Neuronal stem cell (in vitro differentiated cells): ENCODE data around the gene TEX48.

ENCODE experiments used
- DNase-seq: peaks from one replicate; pipeline ENCODE4 v3.0.0-alpha.2; 2013; ENCODE audit warnings: low spot score
- H2AFZ ChIP-seq: one replicate; pipeline ENCODE4 v1.6.1; 2013; ENCODE audit warnings: mild to moderate bottlenecking, low read length, inconsistent platforms
- H2AK5ac ChIP-seq: 2 replicates; pipeline ENCODE4 v1.6.1; 2013; ENCODE audit warnings: low read depth, mild to moderate bottlenecking, inconsistent platforms, low read length, moderate library complexity, mixed read lengths
- H2BK120ac ChIP-seq: 2 replicates; pipeline ENCODE4 v1.6.1; 2013; ENCODE audit warnings: low read depth, mild to moderate bottlenecking, inconsistent platforms, low read length, moderate library complexity, mixed read lengths
- H2BK12ac ChIP-seq: one replicate; pipeline ENCODE4 v1.6.1; 2013; ENCODE audit warnings: low read length, inconsistent platforms
- H2BK15ac ChIP-seq: 2 replicates; pipeline ENCODE4 v1.6.1; 2013; ENCODE audit warnings: mild to moderate bottlenecking, low read length, inconsistent platforms, mixed read lengths
- H2BK5ac ChIP-seq: one replicate; pipeline ENCODE4 v1.6.1; 2013; ENCODE audit warnings: inconsistent platforms, mild to moderate bottlenecking, low read length, moderate library complexity
- H3K14ac ChIP-seq: one replicate; pipeline ENCODE4 v1.6.1; 2013; ENCODE audit warnings: low read length, inconsistent platforms
- H3K18ac ChIP-seq: 2 replicates; pipeline ENCODE4 v1.6.1; 2013; ENCODE audit warnings: low read length, inconsistent platforms
- H3K23ac ChIP-seq: 2 replicates; pipeline ENCODE4 v1.6.1; 2013; ENCODE audit warnings: low read depth, mild to moderate bottlenecking, mixed read lengths, low read length, inconsistent platforms; ENCODE audit not compliant: poor library complexity
- H3K27ac ChIP-seq: replicated peaks from 3 replicates; pipeline ENCODE4 v1.5.1; 2013; ENCODE audit warnings: low read length, inconsistent platforms
- H3K27me3 ChIP-seq, 3 experiments: 2 replicates each; pipeline ENCODE4 v1.6.1; 2013; ENCODE audit warnings: low read length in 3 of 3, mild to moderate bottlenecking in 2 of 3, inconsistent platforms in 1 of 3, low read depth in 1 of 3, mixed read lengths in 1 of 3, moderate library complexity in 1 of 3; ENCODE audit not compliant: control insufficient read depth in 3 of 3, insufficient read depth in 3 of 3
- H3K36me3 ChIP-seq, 2 donors: replicated peaks in 1 of 2; 2 replicates each; pipeline ENCODE4 v1.6.1; 2013; ENCODE audit warnings: low read length in 2 of 2; ENCODE audit not compliant: control insufficient read depth in 2 of 2, insufficient read depth in 2 of 2
- H3K4ac ChIP-seq: 2 replicates; pipeline ENCODE4 v1.6.1; 2013; ENCODE audit warnings: inconsistent platforms, mild to moderate bottlenecking, low read length, moderate library complexity
- H3K4me1 ChIP-seq, 2 donors: 1 replicate in 1 of 2; 2 replicates in 1 of 2; pipeline ENCODE4 v1.6.1; 2013; ENCODE audit warnings: low read length in 2 of 2, low read depth in 1 of 2; ENCODE audit not compliant: control insufficient read depth in 2 of 2, insufficient read depth in 1 of 2
- H3K4me2 ChIP-seq: one replicate; pipeline ENCODE4 v1.6.1; 2013; ENCODE audit warnings: mild to moderate bottlenecking, low read length, inconsistent platforms; ENCODE audit not compliant: insufficient read depth, poor library complexity, severe bottlenecking
- H3K4me3 ChIP-seq, 2 donors: 2 replicates each; pipeline ENCODE4 v1.5.1; 2013; ENCODE audit warnings: low read length in 2 of 2, mild to moderate bottlenecking in 2 of 2, inconsistent platforms in 1 of 2, moderate library complexity in 1 of 2
- H3K79me1 ChIP-seq: one replicate; pipeline ENCODE4 v1.6.1; 2013; ENCODE audit warnings: low read depth, mild to moderate bottlenecking, inconsistent platforms, low read length, moderate library complexity
- H3K9ac ChIP-seq: one replicate; pipeline ENCODE4 v1.6.1; 2013; ENCODE audit warnings: mild to moderate bottlenecking, low read depth, low read length, inconsistent platforms; ENCODE audit not compliant: poor library complexity
- H3K9me3 ChIP-seq, 2 donors: replicated peaks in 1 of 2; 2 replicates each; pipeline versions ENCODE3 to v1.6.1; 2013; ENCODE audit warnings: low read length in 2 of 2, mild to moderate bottlenecking in 2 of 2, inconsistent platforms in 1 of 2, low read depth in 1 of 2, mixed read lengths in 1 of 2, moderate library complexity in 1 of 2; ENCODE audit not compliant: control insufficient read depth in 2 of 2, insufficient read depth in 1 of 2
- H4K8ac ChIP-seq: one replicate; pipeline ENCODE4 v1.6.1; 2013; ENCODE audit warnings: low read depth, mild to moderate bottlenecking, inconsistent platforms, low read length, moderate library complexity
- H4K91ac ChIP-seq: one replicate; pipeline ENCODE4 v1.6.1; 2013; ENCODE audit warnings: low read length, low read depth, mild to moderate bottlenecking, inconsistent platforms; ENCODE audit not compliant: poor library complexity
- WGBS, 2 donors: extraction: QIAGEN DNeasy Blood & Tissue Kit; methylation state at CpG; one replicate each; pipeline ENCODE4 v1.1.7; 2013; ENCODE audit warnings: missing lambda C conversion rate in 2 of 2, mixed read lengths in 1 of 2; ENCODE audit not compliant: insufficient read length in 2 of 2, insufficient replicate concordance in 1 of 2; ENCODE audit errors: extremely low coverage in 2 of 2; 5-methylcytosine and 5-hydroxymethylcytosine counted together

The TEX48 gene

DNA sequence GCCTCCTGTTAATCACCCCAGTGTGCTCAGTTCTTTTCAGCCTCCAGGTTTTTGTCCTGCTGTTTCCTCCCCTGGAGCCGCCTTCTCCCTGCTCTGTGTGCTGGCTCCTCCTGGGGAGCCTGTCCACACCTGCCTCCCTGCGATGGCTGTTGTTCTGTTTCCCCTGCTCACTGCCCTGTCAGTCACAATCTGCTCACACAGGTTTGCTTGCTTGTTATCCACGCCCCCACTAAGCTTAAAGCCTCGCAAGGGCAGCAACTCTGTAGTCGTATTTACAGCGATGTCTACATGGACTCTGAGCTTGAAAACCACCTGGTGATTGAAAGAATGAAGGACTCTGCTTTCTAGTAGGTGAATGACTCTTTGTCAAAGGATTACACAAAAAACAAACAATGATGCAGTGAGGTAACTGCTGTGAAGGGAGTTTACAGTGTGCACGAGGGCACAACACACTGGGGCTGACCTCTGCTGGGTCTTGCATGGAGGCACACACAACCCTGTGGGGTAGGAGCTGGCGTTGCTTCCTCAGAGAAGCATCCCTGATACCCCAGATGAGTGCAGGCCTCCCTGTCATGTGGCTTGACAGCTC is 39.6 kb upstream of the TEX48 start:
- no peak overlapping the region for H4K91ac ChIP-seq
- no peak overlapping the region for H2BK12ac ChIP-seq
- H4K8ac ChIP-seq: no peak overlapping the region
- H3K4me3 ChIP-seq: no peak overlapping the region
- peaks cover 0 to 7% of the 10 kb centered on the region in 2 donors for H3K4me1 ChIP-seq
- WGBS, 2 donors: no CpG with 5 or more reads among the region's 8 CpGs
- H2BK120ac ChIP-seq: no peak overlapping the region
- no peak overlapping the region for H3K27ac ChIP-seq
- no peak overlapping the region for H2BK15ac ChIP-seq
- no peak for DNase-seq
- H2BK5ac ChIP-seq: no peak overlapping the region
- peak overlapping the region; percentile 52 for H3K9ac ChIP-seq
- peaks cover 0 to 2% of the 10 kb centered on the region in 2 donors for H3K9me3 ChIP-seq
- H3K4me2 ChIP-seq: no peak overlapping the region
- H3K18ac ChIP-seq: peak overlapping the region; percentile 25
- H3K36me3 ChIP-seq: no peaks in the 10 kb centered on the region
- H3K14ac ChIP-seq: no peak overlapping the region
- peaks cover 0 to 5% (median 0%) of the 10 kb centered on the region in 3 experiments for H3K27me3 ChIP-seq
- H3K79me1 ChIP-seq: no peaks in the 10 kb centered on the region
- no peak overlapping the region for H2AFZ ChIP-seq
- no peak overlapping the region for H2AK5ac ChIP-seq
- no peak overlapping the region for H3K23ac ChIP-seq
- H3K4ac ChIP-seq: no peak overlapping the region

DNA sequence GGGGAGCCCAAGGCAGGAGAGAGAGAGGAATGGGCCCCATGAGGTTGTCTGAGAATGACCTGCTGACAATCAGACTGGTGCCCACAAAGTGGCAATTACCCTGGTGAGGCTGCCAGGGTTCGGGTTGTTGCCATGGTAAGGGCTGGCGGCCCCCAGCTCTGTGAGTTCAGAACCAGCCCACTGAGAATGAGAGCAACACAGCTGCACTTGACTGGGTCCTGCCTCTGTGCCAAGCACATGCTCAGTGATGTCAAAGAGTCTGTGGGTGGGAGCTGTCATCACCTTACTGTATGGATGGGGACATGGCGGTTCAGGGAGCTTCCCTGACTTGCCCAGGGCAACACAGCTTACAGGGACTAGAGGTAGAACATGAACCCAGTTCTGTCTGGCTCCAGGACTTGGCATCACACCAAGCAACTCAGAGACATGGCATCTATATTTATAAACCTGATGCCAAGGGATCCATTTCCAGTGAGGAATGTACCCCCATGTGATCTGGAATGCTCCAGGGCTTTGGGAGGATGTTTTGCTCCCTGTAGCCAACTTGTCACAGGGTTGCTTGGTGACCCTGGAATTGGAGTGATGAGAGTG is 38.2 kb upstream of the TEX48 start:
- Histone ChIP-seq H3K4me1 (peaks cover 0 to 7% of the 10 kb centered on the region in 2 donors), H2AFZ (no peak overlapping the region), H3K27ac (no peak overlapping the region), H3K18ac (no peak overlapping the region), H3K36me3 (no peaks in the 10 kb centered on the region), H2AK5ac (no peak overlapping the region), H3K9me3 (peaks cover 0 to 2% of the 10 kb centered on the region in 2 donors), H2BK5ac (no peak overlapping the region), H2BK12ac (no peak overlapping the region), H3K4ac (no peak overlapping the region), H3K4me2 (no peak overlapping the region), H4K8ac (no peak overlapping the region), H4K91ac (no peak overlapping the region), H3K23ac (no peak overlapping the region), H2BK15ac (no peak overlapping the region), H2BK120ac (no peak overlapping the region), H3K27me3 (peaks cover 0 to 11% (median 0%) of the 10 kb centered on the region in 3 experiments), H3K4me3 (no peak overlapping the region), H3K14ac (no peak overlapping the region), H3K9ac (no peak overlapping the region), H3K79me1 (no peaks in the 10 kb centered on the region)
- no peak for DNase-seq
- no CpG with 5 or more reads among the region's 3 CpGs for WGBS, 2 donors

DNA sequence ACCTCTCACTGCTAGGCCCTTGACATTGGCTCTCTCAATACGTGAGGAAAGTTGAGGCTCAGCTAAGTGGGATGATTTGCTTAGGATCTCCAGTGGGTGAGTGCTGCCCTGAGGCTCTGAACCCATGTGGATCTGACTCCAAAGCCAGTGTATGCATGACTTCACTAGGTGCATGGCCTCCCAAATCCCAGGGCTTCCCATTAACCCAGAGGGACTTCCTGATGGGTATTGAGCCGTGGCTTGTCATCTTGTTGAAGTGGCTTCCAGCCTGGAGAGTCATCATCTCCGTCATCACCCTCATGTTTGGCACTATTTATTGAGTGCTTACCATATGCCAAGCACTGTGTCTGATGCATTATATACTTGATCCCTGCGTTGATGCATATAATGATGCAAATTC is 37.3 kb upstream of the TEX48 start:
- Histone ChIP-seq H3K79me1 (no peaks in the 10 kb centered on the region), H3K27ac (no peak overlapping the region), H3K36me3 (no peaks in the 10 kb centered on the region), H3K9me3 (peaks cover 0 to 2% of the 10 kb centered on the region in 2 donors), H3K4me2 (no peak overlapping the region), H3K27me3 (peaks cover 0 to 11% (median 0%) of the 10 kb centered on the region in 3 experiments), H2BK15ac (no peak overlapping the region), H3K18ac (no peak overlapping the region), H4K91ac (no peak overlapping the region), H2BK120ac (no peak overlapping the region), H2AFZ (no peak overlapping the region), H2BK5ac (no peak overlapping the region), H3K4me3 (no peak overlapping the region), H3K4me1 (peaks cover 0 to 7% of the 10 kb centered on the region in 2 donors), H3K4ac (no peak overlapping the region), H2AK5ac (no peak overlapping the region), H4K8ac (no peak overlapping the region), H3K9ac (no peak overlapping the region), H3K14ac (no peak overlapping the region), H2BK12ac (no peak overlapping the region), H3K23ac (no peak overlapping the region)
- WGBS, 2 donors: no CpG with 5 or more reads among the region's 4 CpGs
- no peak for DNase-seq

DNA sequence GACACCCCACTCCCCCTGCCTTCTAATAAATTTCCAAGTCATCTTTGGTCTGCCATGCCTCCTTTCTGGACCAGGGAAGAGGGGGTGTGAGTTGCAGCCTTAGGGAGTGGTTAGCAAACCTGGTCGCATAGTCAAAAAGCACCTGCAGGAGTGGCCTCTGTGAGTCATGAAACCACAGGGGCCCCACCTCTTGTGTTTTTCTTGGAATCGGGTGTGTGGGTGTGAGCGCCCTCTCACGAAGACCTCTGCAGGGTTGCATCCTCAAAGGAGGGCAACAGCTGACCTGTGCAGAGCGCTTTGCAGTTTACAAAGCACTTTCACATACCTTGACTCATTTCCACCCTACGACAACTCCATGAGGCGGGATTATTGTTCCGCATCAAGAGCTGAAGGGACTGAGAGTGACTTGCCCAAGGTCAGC is 36.8 kb upstream of the TEX48 start:
- Histone ChIP-seq H2BK12ac (no peak overlapping the region), H3K4me3 (no peak overlapping the region), H2AFZ (no peak overlapping the region), H3K9me3 (peaks cover 0 to 2% of the 10 kb centered on the region in 2 donors), H3K27me3 (peaks cover 0 to 11% (median 0%) of the 10 kb centered on the region in 3 experiments), H3K14ac (no peak overlapping the region), H2AK5ac (no peak overlapping the region), H2BK5ac (no peak overlapping the region), H3K23ac (no peak overlapping the region), H3K36me3 (no peaks in the 10 kb centered on the region), H4K91ac (no peak overlapping the region), H3K4me2 (no peak overlapping the region), H3K18ac (no peak overlapping the region), H2BK15ac (no peak overlapping the region), H3K4ac (no peak overlapping the region), H3K4me1 (peaks cover 0 to 7% of the 10 kb centered on the region in 2 donors), H4K8ac (no peak overlapping the region), H3K9ac (no peak overlapping the region), H2BK120ac (no peak overlapping the region), H3K27ac (no peak overlapping the region), H3K79me1 (no peaks in the 10 kb centered on the region)
- DNase-seq: no peak
- no CpG with 5 or more reads among the region's 8 CpGs for WGBS, 2 donors
